Stimulated activated CD4-positive, alpha-beta T cell treated with anti-CD3 and anti-CD28 coated beads, Interleukin-1b, Interleukin-23, amount 100 ng/mL, for 24 hours (primary cell): ENCODE results near the gene PLCD1.

ENCODE experiments used
- DNase-seq, 4 experiments: peaks; one replicate each; pipeline ENCODE4 v3.0.0-alpha.2; 2020; ENCODE audit warnings: low read depth in 4 of 4, low spot score in 1 of 4

PLCD1 gene

GRCh38 chr3:38001456-38002081 is 27.9 kb downstream of the PLCD1 start:
- no peak for DNase-seq

- no peak for DNase-seq
These were observed 28.4 kb downstream of the PLCD1 start for GRCh38 chr3:38000965-38001455.

- DNase-seq = no peak
These were observed 29.1 kb downstream of the PLCD1 start for GRCh38 chr3:38000242-38000916.

GRCh38 chr3:37999836-38000235 is 29.6 kb downstream of the PLCD1 start:
- no peak for DNase-seq

- DNase-seq = no peak
These were observed 31.6 kb downstream of the PLCD1 start for GRCh38 chr3:37997791-37998370.

- no peak for DNase-seq
These were observed 32.1 kb downstream of the PLCD1 start for GRCh38 chr3:37997342-37997741.

- DNase-seq = peak; percentile 43 to 83 (median 74)
These were observed 32.6 kb downstream of the PLCD1 start for GRCh38 chr3:37996785-37997301.

- no peak for DNase-seq
These were observed 33.5 kb downstream of the PLCD1 start for GRCh38 chr3:37995652-37996641.

GRCh38 chr3:37994639-37994972 is 34.8 kb downstream of the PLCD1 start:
- no peak for DNase-seq

- DNase-seq = peak; percentile 35 to 64 (median 57)
These were observed 35.4 kb downstream of the PLCD1 start for GRCh38 chr3:37993820-37994638.

GRCh38 chr3:37993460-37993819 is 36.0 kb downstream of the PLCD1 start:
- DNase-seq = no peak

GRCh38 chr3:37993067-37993455 is 36.4 kb downstream of the PLCD1 start:
- DNase-seq = no peak

GRCh38 chr3:37992271-37993066 is 37.0 kb downstream of the PLCD1 start:
- DNase-seq = no peak

GRCh38 chr3:37991823-37992222 is 37.6 kb downstream of the PLCD1 start:
- no peak for DNase-seq

- no peak for DNase-seq
These were observed 38.3 kb downstream of the PLCD1 start for GRCh38 chr3:37991109-37991508.

GRCh38 chr3:37990527-37990926 is 38.9 kb downstream of the PLCD1 start, which contains the start of gene VILL:
TSS of gene VILL (plus strand) at chr3:37990786. CDS start at chr3:37993673, 2,887 bp downstream.
- no peak for DNase-seq

- no peak for DNase-seq
These were observed 39.5 kb downstream of the PLCD1 start for GRCh38 chr3:37989821-37990480.

GRCh38 chr3:37988931-37989525 is 40.4 kb downstream of the PLCD1 start:
- DNase-seq = no peak
